H1 (cell line): Measurements from ENCODE around the gene NDUFB10. TPM values are rescaled to one million over a fixed set of nuclear protein-coding genes. Genes with fewer than 3 reads are reported as not detected.
A peak's percentile ranks its signal among the peaks of the same experiment; 100 is the strongest.

Source experiments
- CTCF ChIA-PET: fragments of 300-600 bp; sonication (Branson Sonifier 250); formaldehyde crosslinking; loops from one replicate; lab custom pipeline; 2021; ENCODE audit not compliant: partially characterized antibody; lab: Charles Lee
- POLR2A ChIA-PET: fragments of 300-600 bp; sonication (Branson Sonifier 250); formaldehyde crosslinking; loops from one replicate; lab custom pipeline; 2021; ENCODE audit warnings: inconsistent platforms; ENCODE audit not compliant: partially characterized antibody; lab: Charles Lee
- DNase-seq, 2 experiments: peaks; one replicate each; pipeline versions ENCODE4 v3.0.0 to v3.0.0-alpha.2; 2010 to 2022; ENCODE audit warnings: low spot score in 2 of 2, low read depth in 1 of 2, mixed read lengths in 1 of 2
- FAIRE-seq: peaks from 2 replicates; lab custom pipeline; 2011; peaks lifted over from hg19 to GRCh38; lab: Jason Lieb, UNC
- H2AFZ ChIP-seq: 2 replicates; pipeline ENCODE4 v1.8.1; 2012; ENCODE audit warnings: low read length, inconsistent platforms
- H2AK5ac ChIP-seq: 2 replicates; pipeline ENCODE4 v1.6.1; 2013; ENCODE audit warnings: low read depth, low read length
- H2BK120ac ChIP-seq: replicated peaks from 2 replicates; pipeline ENCODE3; 2013; ENCODE audit warnings: low read depth, low read length, inconsistent platforms
- H2BK12ac ChIP-seq: 2 replicates; pipeline ENCODE4 v1.6.1; 2013; ENCODE audit warnings: low read depth, low read length
- H2BK15ac ChIP-seq: 2 replicates; pipeline ENCODE4 v1.6.1; 2013; ENCODE audit warnings: low read length
- H2BK20ac ChIP-seq: 2 replicates; pipeline ENCODE4 v1.6.1; 2013; ENCODE audit warnings: low read length
- H2BK5ac ChIP-seq: 2 replicates; pipeline ENCODE4 v1.6.1; 2013; ENCODE audit warnings: low read depth, low read length
- H3K14ac ChIP-seq: 2 replicates; pipeline ENCODE4 v1.6.1; 2013; ENCODE audit warnings: inconsistent platforms; ENCODE audit not compliant: insufficient read length
- H3K18ac ChIP-seq: 2 replicates; pipeline ENCODE4 v1.6.1; 2013; ENCODE audit warnings: low read length; ENCODE audit errors: extremely low read depth
- H3K23ac ChIP-seq: 2 replicates; pipeline ENCODE4 v1.6.1; 2013; ENCODE audit warnings: inconsistent platforms; ENCODE audit not compliant: insufficient read length
- H3K23me2 ChIP-seq: 2 replicates; pipeline ENCODE4 v1.6.1; 2013; ENCODE audit warnings: low read depth, low read length
- H3K27ac ChIP-seq: 2 replicates; pipeline ENCODE4 v1.6.1; 2011; ENCODE audit warnings: low read depth, low read length, inconsistent platforms
- H3K27me3 ChIP-seq, 4 experiments: replicated peaks in 1 of 4; 1 replicate in 1 of 4; 2 replicates in 3 of 4; pipeline versions ENCODE4 v1.6.1 to v1.8.1; 2011 to 2013; ENCODE audit warnings: low read length in 3 of 4, mild to moderate bottlenecking in 3 of 4, inconsistent platforms in 2 of 4, mixed read lengths in 2 of 4, moderate library complexity in 1 of 4; ENCODE audit not compliant: control insufficient read depth in 3 of 4, insufficient read depth in 3 of 4; ENCODE audit errors: extremely low read depth in 1 of 4
- H3K36me3 ChIP-seq, 4 experiments: 2 replicates each; pipeline versions ENCODE4 v1.6.1 to v1.8.1; 2011 to 2013; ENCODE audit warnings: mild to moderate bottlenecking in 4 of 4, low read length in 3 of 4, moderate library complexity in 2 of 4, control low read depth in 1 of 4, inconsistent platforms in 1 of 4; ENCODE audit not compliant: insufficient read depth in 4 of 4, control insufficient read depth in 2 of 4
- H3K4ac ChIP-seq: replicated peaks from 2 replicates; pipeline ENCODE3; 2013; ENCODE audit warnings: low read length, low read depth, mixed read lengths, inconsistent platforms; ENCODE audit not compliant: insufficient read length
- H3K4me1 ChIP-seq, 4 experiments: replicated peaks in 1 of 4; 1 replicate in 1 of 4; 2 replicates in 3 of 4; pipeline versions ENCODE4 v1.6.1 to v1.8.1; 2011 to 2013; ENCODE audit warnings: low read length in 3 of 4, inconsistent platforms in 2 of 4, mixed read lengths in 1 of 4; ENCODE audit not compliant: insufficient read depth in 4 of 4, control insufficient read depth in 3 of 4
- H3K4me2 ChIP-seq, 2 experiments: 2 replicates each; pipeline versions ENCODE4 v1.6.1 to v1.8.1; 2011 to 2013; ENCODE audit warnings: low read depth in 2 of 2, low read length in 2 of 2, control low read depth in 1 of 2, inconsistent platforms in 1 of 2, mild to moderate bottlenecking in 1 of 2; ENCODE audit not compliant: insufficient read depth in 1 of 2
- H3K4me3 ChIP-seq, 4 experiments: fragments of 200-600, 300-600 bp in 1 of 4; sonication (generic), shearing (Covaris generic), sonication (Bioruptor Twin) in 1 of 4; 2 replicates each; pipeline versions ENCODE4 v1.5.1 to v1.8.1; 2011 to 2016; ENCODE audit warnings: low read length in 4 of 4, low read depth in 3 of 4, control low read depth in 2 of 4, inconsistent platforms in 2 of 4, mild to moderate bottlenecking in 2 of 4, mixed read lengths in 1 of 4, moderate library complexity in 1 of 4; ENCODE audit not compliant: insufficient read depth in 2 of 4; ENCODE audit errors: extremely low read depth in 1 of 4
- H3K56ac ChIP-seq: replicated peaks from 2 replicates; pipeline ENCODE3; 2013; ENCODE audit warnings: low read depth, mild to moderate bottlenecking, mixed read lengths, low read length, inconsistent platforms; ENCODE audit not compliant: insufficient read length
- H3K79me1 ChIP-seq: 2 replicates; pipeline ENCODE4 v1.6.1; 2013; ENCODE audit warnings: low read depth, low read length, control low read depth
- H3K79me2 ChIP-seq, 2 experiments: 2 replicates each; pipeline versions ENCODE4 v1.6.1 to v1.8.1; 2012 to 2013; ENCODE audit warnings: low read length in 2 of 2, mild to moderate bottlenecking in 2 of 2, inconsistent platforms in 1 of 2; ENCODE audit not compliant: insufficient read depth in 2 of 2, control insufficient read depth in 1 of 2
- H3K9ac ChIP-seq, 4 experiments: replicated peaks in 1 of 4; 1 replicate in 1 of 4; 2 replicates in 3 of 4; pipeline versions ENCODE4 v1.6.1 to v1.8.1; 2011 to 2013; ENCODE audit warnings: low read depth in 3 of 4, low read length in 3 of 4, control low read depth in 2 of 4, mild to moderate bottlenecking in 2 of 4, moderate library complexity in 2 of 4, inconsistent platforms in 1 of 4; ENCODE audit errors: extremely low read depth in 1 of 4
- H3K9me3 ChIP-seq, 2 experiments: 2 replicates each; pipeline versions ENCODE4 v1.6.1 to v1.8.1; 2012 to 2013; ENCODE audit warnings: mild to moderate bottlenecking in 2 of 2, moderate library complexity in 2 of 2, control low read depth in 1 of 2, inconsistent platforms in 1 of 2, low read depth in 1 of 2, low read length in 1 of 2, mixed read lengths in 1 of 2; ENCODE audit not compliant: insufficient read depth in 2 of 2
- H4K20me1 ChIP-seq, 2 experiments: replicated peaks in 1 of 2; 2 replicates each; pipeline versions ENCODE3 to v1.8.1; 2011 to 2013; ENCODE audit warnings: inconsistent platforms in 2 of 2, low read length in 2 of 2, mild to moderate bottlenecking in 1 of 2; ENCODE audit not compliant: insufficient read depth in 2 of 2, control insufficient read depth in 1 of 2
- H4K5ac ChIP-seq: 2 replicates; pipeline ENCODE4 v1.6.1; 2013; ENCODE audit warnings: low read length, low read depth, mixed read lengths, inconsistent platforms; ENCODE audit not compliant: insufficient read length
- H4K8ac ChIP-seq: 2 replicates; pipeline ENCODE4 v1.8.0; 2013; ENCODE audit warnings: mild to moderate bottlenecking, moderate library complexity, low read length, inconsistent platforms; ENCODE audit not compliant: insufficient read depth; ENCODE audit errors: extremely low read depth
- H4K91ac ChIP-seq: replicated peaks from 2 replicates; pipeline ENCODE3; 2013; ENCODE audit warnings: low read length, mixed read lengths, inconsistent platforms; ENCODE audit not compliant: insufficient read length
- ATF2 ChIP-seq: IDR thresholded peaks from 2 replicates; pipeline ENCODE4 v1.6.1; 2012; ENCODE audit warnings: low read length, inconsistent platforms
- CBX8 ChIP-seq: fragments of 300-800, 300-1000 bp; sonication (generic); IDR thresholded peaks from 2 replicates; pipeline ENCODE4 v1.7.1; 2016; ENCODE audit warnings: low read depth, low read length, borderline replicate concordance
- CREB1 ChIP-seq: IDR thresholded peaks from 2 replicates; pipeline ENCODE4 v1.6.1; 2012; ENCODE audit warnings: inconsistent platforms
- HDAC2 ChIP-seq, 2 experiments: fragments of 300-600 bp in 1 of 2; sonication (generic) in 1 of 2; IDR thresholded peaks; 2 replicates each; pipeline ENCODE4 v1.6.1; 2011 to 2012; ENCODE audit warnings: low read depth in 2 of 2, low read length in 2 of 2, mild to moderate bottlenecking in 2 of 2, moderate library complexity in 2 of 2, borderline replicate concordance in 1 of 2, inconsistent platforms in 1 of 2
- JUN ChIP-seq: IDR thresholded peaks from 2 replicates; pipeline ENCODE4 v1.6.1; 2011; ENCODE audit warnings: low read depth, mild to moderate bottlenecking, improper control_type of control experiment, low read length
- KDM4A ChIP-seq: IDR thresholded peaks from one replicate; pipeline ENCODE4 v1.7.1; 2012; ENCODE audit warnings: low read depth, mild to moderate bottlenecking, moderate library complexity, low read length, inconsistent platforms; ENCODE audit not compliant: severe bottlenecking
- KDM5A ChIP-seq: fragments of 200-600 bp; IDR thresholded peaks from 2 replicates; pipeline ENCODE4 v1.7.1; 2012; ENCODE audit warnings: mild to moderate bottlenecking, low read length, inconsistent platforms, mixed read lengths
- RXRA ChIP-seq: IDR thresholded peaks from 2 replicates; pipeline ENCODE4 v1.6.1; 2011; ENCODE audit warnings: low read depth, mild to moderate bottlenecking, low read length, moderate library complexity; ENCODE audit not compliant: insufficient read depth
- SP4 ChIP-seq: IDR thresholded peaks from 2 replicates; pipeline ENCODE4 v1.6.1; 2012; ENCODE audit warnings: low read length, inconsistent platforms
- WGBS, 2 experiments: shearing (Covaris generic) in 1 of 2; methylation state at CpG; one replicate each; pipeline versions ENCODE4 v1.1.6 to v1.1.7; 2013 to 2015; ENCODE audit warnings: low lambda C conversion rate in 2 of 2, mixed read lengths in 2 of 2, inconsistent platforms in 1 of 2, low coverage in 1 of 2, missing lambda C conversion rate in 1 of 2; ENCODE audit not compliant: insufficient replicate concordance in 2 of 2, insufficient coverage in 1 of 2, insufficient read length in 1 of 2; ENCODE audit errors: extremely low coverage in 1 of 2, missing lambda C conversion rate in 1 of 2; 5-methylcytosine and 5-hydroxymethylcytosine counted together
- polyA plus RNA-seq, 7 experiments: library from polyadenylated mRNA; depleted of rRNA in 3 of 7; stranded (reverse) in 5 of 7; unstranded in 2 of 7; fragments of >200 nt in 5 of 7; fragments of 200-250 nt in 2 of 7; gene quantifications; 1 replicate in 5 of 7; 2 replicates in 1 of 7; 4 replicates in 1 of 7; pipeline versions ENCODE4 v1.2.1 to v1.2.3, GENCODE V29; 2011 to 2013; ENCODE audit warnings: missing spikeins in 2 of 7, mixed read lengths in 2 of 7
- total RNA-seq: library from RNA; stranded (reverse); fragmentation: NEBNext Ultra II Directional; extraction: Animal tissue kit (Norgen Biotek cat#: 25700); gene quantifications from 2 replicates; pipeline ENCODE4 v1.2.1, GENCODE V29; 2021

The NDUFB10 gene
- total and polyA plus RNA-seq, 2 of the 8 experiments (the other 6 are each of a cell fraction or from before 2014, with no cell fraction given), result 183 to 194 TPM

DNA sequence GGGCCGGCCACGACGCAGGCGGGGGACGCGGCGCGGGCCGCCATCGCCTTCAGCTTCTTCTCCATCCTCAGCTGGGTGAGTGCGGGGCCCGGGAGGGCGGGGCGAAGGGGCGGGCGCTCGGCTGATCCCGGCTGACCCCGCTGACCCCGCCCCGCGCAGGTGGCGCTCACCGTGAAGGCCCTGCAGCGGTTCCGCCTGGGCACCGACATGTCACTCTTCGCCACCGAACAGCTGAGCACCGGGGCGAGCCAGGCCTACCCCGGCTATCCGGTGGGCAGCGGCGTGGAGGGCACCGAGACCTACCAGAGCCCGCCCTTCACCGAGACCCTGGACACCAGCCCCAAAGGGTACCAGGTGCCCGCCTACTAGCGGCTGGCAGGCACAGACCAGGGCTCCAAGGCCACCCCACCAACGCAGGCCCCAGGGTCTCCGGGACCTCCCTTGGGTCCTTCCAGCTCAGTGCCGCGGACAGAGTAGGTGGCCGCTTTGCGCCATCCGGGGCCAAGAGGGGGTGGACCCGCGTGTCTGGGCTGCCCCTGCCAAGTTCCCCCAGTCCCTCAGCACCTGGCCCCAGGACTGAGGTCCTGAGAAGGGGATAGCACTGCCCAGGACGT, 33.5 kb downstream of the NDUFB10 start:
- Histone ChIP-seq H3K9me3 (no peaks in the 10 kb centered on the region), H4K91ac (peak overlapping the region; percentile 98), H4K5ac (peak overlapping the region; percentile 93), H2BK12ac (peak overlapping the region; percentile 94), H3K9ac (peak overlapping the region; percentile 63 to 92 (median 74)), H3K56ac (no peak overlapping the region), H3K14ac (no peak overlapping the region), H2BK5ac (peak overlapping the region; percentile 96), H3K4ac (peak overlapping the region; percentile 99), H3K27me3 (peaks cover 4 to 37% (median 24%) of the 10 kb centered on the region in 4 experiments), H2BK120ac (peak overlapping the region; percentile 69), H3K23me2 (peaks cover 22% of the 10 kb centered on the region; the same call in 1 of the 2 replicates), H2BK15ac (peak overlapping the region; percentile 99), H2AK5ac (no peak overlapping the region; the same call in 1 of the 2 replicates), H4K20me1 (peaks cover 7 to 13% of the 10 kb centered on the region in 2 experiments), H3K27ac (peak overlapping the region; percentile 81; the same call in 1 of the 2 replicates), H3K4me1 (peaks cover 0 to 24% (median 18%) of the 10 kb centered on the region in 4 experiments; a peak in 6 of 7 replicates), H3K4me2 (peak overlapping the region; percentile 83 to 99), H3K36me3 (peaks cover 0 to 4% (median 1%) of the 10 kb centered on the region in 4 experiments; a peak in 5 of 8 replicates), H4K8ac (peak overlapping the region; percentile 98; the same call in 1 of the 2 replicates), H3K79me1 (no peaks in the 10 kb centered on the region), H3K4me3 (peak overlapping the region; percentile 46 to 82 (median 48)), H3K79me2 (no peaks in the 10 kb centered on the region), H3K23ac (no peak overlapping the region), H2AFZ (peak overlapping the region; percentile 98; the same call in 1 of the 2 replicates), H3K18ac (peak overlapping the region; percentile 99), H2BK20ac (no peak overlapping the region)
- POLR2A ChIA-PET, result interaction anchor here (0.7 to 28.2 kb wide), 15 partner anchors 9 to 199 kb away, joined by 3 to 736 read pairs (median 3); partner anchors contain the start of genes GFER, NDUFB10, NTHL1 and RNF151
- FAIRE-seq (no peak), DNase-seq (peak in 1 of 2 experiments; percentile 90)
- CTCF ChIA-PET, result interaction anchor here (2.1 to 6.8 kb wide), 3 partner anchors 11 to 16 kb away, joined by 7 to 55 read pairs (median 8); partner anchors contain the start of gene NOXO1
- 34% methylated on average over 32 of the region's 50 CpGs; no CpG with 5 or more reads in 1 of the 2 experiments for WGBS, 2 experiments
- TF ChIP-seq HDAC2 (IDR thresholded peaks at IDR 0.05; ENCODE audit: borderline replicate concordance in 1 of 2, low read depth in 2 of 2, low read length in 2 of 2) (0 out of 4 replicates have a peak, but pooled peaks of 1 of the 2 experiments have one; percentile 1), KDM4A (no peak), CBX8 (no peak), CREB1 (no peak), ATF2 (no peak), KDM5A (no peak), RXRA (no peak), SP4 (no peak; the same call in 1 of the 2 replicates), JUN (no peak)
